ENCODE measurements around the gene CASKIN1.

The CASKIN1 gene

GRCh38 chr16:2186505-2186904, 9.9 kb downstream of the CASKIN1 start:
- Histone ChIP-seq H3K4me3 (ENCODE audit: low read depth, low read length, poor library complexity, severe bottlenecking) (no peak overlapping the region), H3K27me3 (ENCODE audit: insufficient read depth, low read length) (peaks cover 18% of the 10 kb centered on the region; the same call in 1 of the 2 replicates), H2AFZ (ENCODE audit: low read length) (no peak overlapping the region), H3F3A (ENCODE audit: insufficient read depth, low read length) (no peaks in the 10 kb centered on the region), H3K4me1 (ENCODE audit: insufficient read depth, low read length, severe bottlenecking) (no peaks in the 10 kb centered on the region), H3K4me2 (ENCODE audit: low read length) (no peak overlapping the region), H4K20me1 (ENCODE audit: insufficient read depth, low read length) (no peaks in the 10 kb centered on the region), H3K79me2 (ENCODE audit: insufficient read depth, low read length) (no peaks in the 10 kb centered on the region), H3K9ac (ENCODE audit: low read length) (no peak overlapping the region), H3K9me2 (ENCODE audit: low read depth, low read length) (no peaks in the 10 kb centered on the region), H3K36me3 (ENCODE audit: insufficient read depth, low read length) (no peaks in the 10 kb centered on the region), H3K27ac (ENCODE audit: low read depth, low read length, poor library complexity, severe bottlenecking) (no peak overlapping the region), H3K9me3 (ENCODE audit: low read length) (no peaks in the 10 kb centered on the region)
- TF ChIP-seq CTCF (IDR thresholded peaks at IDR 0.05; ENCODE audit: low read length) (no peak), EZH2 (IDR thresholded peaks at IDR 0.05; ENCODE audit: borderline replicate concordance, low read length) (no peak)

- TF ChIP-seq CTCF (IDR thresholded peaks at IDR 0.05; ENCODE audit: low read length) (no peak), EZH2 (IDR thresholded peaks at IDR 0.05; ENCODE audit: borderline replicate concordance, low read length) (no peak)
- Histone ChIP-seq H3K36me3 (ENCODE audit: insufficient read depth, low read length) (no peaks in the 10 kb centered on the region), H3K9ac (ENCODE audit: low read length) (no peak overlapping the region), H3K27me3 (ENCODE audit: insufficient read depth, low read length) (peaks cover 18% of the 10 kb centered on the region; the same call in 1 of the 2 replicates), H3K79me2 (ENCODE audit: insufficient read depth, low read length) (no peaks in the 10 kb centered on the region), H3F3A (ENCODE audit: insufficient read depth, low read length) (no peaks in the 10 kb centered on the region), H3K4me3 (ENCODE audit: low read depth, low read length, poor library complexity, severe bottlenecking) (no peak overlapping the region), H3K4me1 (ENCODE audit: insufficient read depth, low read length, severe bottlenecking) (no peaks in the 10 kb centered on the region), H4K20me1 (ENCODE audit: insufficient read depth, low read length) (no peaks in the 10 kb centered on the region), H3K9me2 (ENCODE audit: low read depth, low read length) (no peaks in the 10 kb centered on the region), H2AFZ (ENCODE audit: low read length) (no peak overlapping the region), H3K9me3 (ENCODE audit: low read length) (no peaks in the 10 kb centered on the region), H3K27ac (ENCODE audit: low read depth, low read length, poor library complexity, severe bottlenecking) (no peak overlapping the region), H3K4me2 (ENCODE audit: low read length) (no peak overlapping the region)
These were observed 10.3 kb downstream of the CASKIN1 start for GRCh38 chr16:2186064-2186463.

- no peaks in the 10 kb centered on the region for H3K79me2 ChIP-seq (ENCODE audit: insufficient read depth, low read length)
- no peaks in the 10 kb centered on the region for H3K36me3 ChIP-seq (ENCODE audit: insufficient read depth, low read length)
- peaks cover 18% of the 10 kb centered on the region; the same call in 1 of the 2 replicates for H3K27me3 ChIP-seq (ENCODE audit: insufficient read depth, low read length)
- TF ChIP-seq EZH2 (IDR thresholded peaks at IDR 0.05; ENCODE audit: borderline replicate concordance, low read length): no peak
- no peak for TF ChIP-seq CTCF (IDR thresholded peaks at IDR 0.05; ENCODE audit: low read length)
- H3K9me3 ChIP-seq (ENCODE audit: low read length): no peaks in the 10 kb centered on the region
- H3K9me2 ChIP-seq (ENCODE audit: low read depth, low read length): no peaks in the 10 kb centered on the region
- H3K4me2 ChIP-seq (ENCODE audit: low read length): no peak overlapping the region
- no peak overlapping the region for H3K4me3 ChIP-seq (ENCODE audit: low read depth, low read length, poor library complexity, severe bottlenecking)
- no peaks in the 10 kb centered on the region for H3K4me1 ChIP-seq (ENCODE audit: insufficient read depth, low read length, severe bottlenecking)
- H3K9ac ChIP-seq (ENCODE audit: low read length): no peak overlapping the region
- no peak overlapping the region for H3K27ac ChIP-seq (ENCODE audit: low read depth, low read length, poor library complexity, severe bottlenecking)
- H2AFZ ChIP-seq (ENCODE audit: low read length): no peak overlapping the region
- no peaks in the 10 kb centered on the region for H4K20me1 ChIP-seq (ENCODE audit: insufficient read depth, low read length)
- H3F3A ChIP-seq (ENCODE audit: insufficient read depth, low read length): no peaks in the 10 kb centered on the region
These were observed 11.4 kb downstream of the CASKIN1 start for GRCh38 chr16:2184962-2185361.
